ENCODE results near the gene AMY2A.
"Not testable (repeated sequence)": the region's sequence is repeated elsewhere in the genome, so short reads cannot be mapped to it uniquely, and the experiment has no call there.

The AMY2A gene

DNA sequence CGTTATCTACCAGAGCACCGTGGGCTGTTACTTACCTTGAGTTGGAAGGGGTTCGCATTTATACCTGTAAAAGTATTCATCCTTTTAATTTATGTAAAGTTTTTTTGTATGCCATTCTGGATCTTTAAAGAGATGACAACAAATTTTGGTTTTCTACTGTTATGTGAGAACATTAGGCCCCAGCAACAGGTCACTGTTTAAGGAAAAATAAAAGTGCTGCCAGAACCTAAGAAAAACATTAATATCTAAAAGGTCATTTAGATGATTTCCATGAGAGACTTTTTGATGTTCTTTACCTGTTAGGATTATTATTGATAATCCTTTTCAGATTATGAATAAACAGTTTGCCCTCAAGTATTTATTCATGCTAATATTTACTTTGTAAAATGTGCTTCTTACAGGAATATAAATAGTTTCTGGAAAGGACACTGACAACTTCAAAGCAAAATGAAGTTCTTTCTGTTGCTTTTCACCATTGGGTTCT is at the start of gene AMY2A:
Gene AMY2A, plus strand, starts transcription at position 434 of the 484 bp plus-strand sequence. Its CDS starts 14 bp downstream, at position 448.
- H3K4me3 ChIP-seq (ENCODE audit: low read depth, low read length); H3K4me1 ChIP-seq (ENCODE audit: control insufficient read depth, insufficient read depth, low read length); H3K9ac ChIP-seq (ENCODE audit: low read length); H3K36me3 ChIP-seq (ENCODE audit: control insufficient read depth, insufficient read depth, low read length); H3K27me3 ChIP-seq (ENCODE audit: control insufficient read depth, insufficient read depth, low read length); H3K9me3 ChIP-seq (ENCODE audit: control insufficient read depth, insufficient read depth, low read depth, low read length); H3K27ac ChIP-seq (ENCODE audit: low read depth, low read length): not testable (repeated sequence)

- Histone ChIP-seq H3K4me3 (ENCODE audit: low read depth, low read length) (no peak overlapping the region), H3K27ac (ENCODE audit: low read depth, low read length) (no peak overlapping the region), H3K36me3 (ENCODE audit: control insufficient read depth, insufficient read depth, low read length) (no peaks in the 10 kb centered on the region), H3K27me3 (ENCODE audit: control insufficient read depth, insufficient read depth, low read length) (no peaks in the 10 kb centered on the region), H3K9me3 (ENCODE audit: control insufficient read depth, insufficient read depth, low read depth, low read length) (peaks cover 4% of the 10 kb centered on the region; the same call in 1 of the 2 replicates), H3K9ac (ENCODE audit: low read length) (no peak overlapping the region), H3K4me1 (ENCODE audit: control insufficient read depth, insufficient read depth, low read length) (no peaks in the 10 kb centered on the region)
Observed at GRCh38 chr1:103569493-103569892, 47.7 kb upstream of the AMY2A start.

DNA sequence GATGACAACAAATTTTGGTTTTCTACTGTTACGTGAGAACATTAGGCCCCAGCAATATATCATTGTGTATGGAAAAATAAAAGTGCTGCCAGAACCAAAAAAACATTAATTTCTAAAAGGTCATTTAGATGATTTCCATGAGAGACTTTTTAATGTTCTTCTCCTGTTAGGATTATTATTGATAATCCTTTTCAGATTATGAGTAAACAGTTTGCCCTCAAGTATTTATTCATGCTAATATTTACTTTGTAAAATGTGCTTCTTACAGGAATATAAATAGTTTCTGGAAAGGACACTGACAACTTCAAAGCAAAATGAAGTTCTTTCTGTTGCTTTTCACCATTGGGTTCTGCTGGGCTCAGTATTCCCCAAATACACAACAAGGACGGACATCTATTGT is 45.9 kb upstream of the AMY2A start, which contains the start of gene AMY2B:
Gene AMY2B, plus strand, starts transcription at position 301 of the 400 bp plus-strand sequence. Its CDS starts 14 bp downstream, at position 315.
- H3K4me3 ChIP-seq (ENCODE audit: low read depth, low read length); H3K27me3 ChIP-seq (ENCODE audit: control insufficient read depth, insufficient read depth, low read length); H3K4me1 ChIP-seq (ENCODE audit: control insufficient read depth, insufficient read depth, low read length); H3K36me3 ChIP-seq (ENCODE audit: control insufficient read depth, insufficient read depth, low read length); H3K9me3 ChIP-seq (ENCODE audit: control insufficient read depth, insufficient read depth, low read depth, low read length); H3K27ac ChIP-seq (ENCODE audit: low read depth, low read length); H3K9ac ChIP-seq (ENCODE audit: low read length): not testable (repeated sequence)

DNA sequence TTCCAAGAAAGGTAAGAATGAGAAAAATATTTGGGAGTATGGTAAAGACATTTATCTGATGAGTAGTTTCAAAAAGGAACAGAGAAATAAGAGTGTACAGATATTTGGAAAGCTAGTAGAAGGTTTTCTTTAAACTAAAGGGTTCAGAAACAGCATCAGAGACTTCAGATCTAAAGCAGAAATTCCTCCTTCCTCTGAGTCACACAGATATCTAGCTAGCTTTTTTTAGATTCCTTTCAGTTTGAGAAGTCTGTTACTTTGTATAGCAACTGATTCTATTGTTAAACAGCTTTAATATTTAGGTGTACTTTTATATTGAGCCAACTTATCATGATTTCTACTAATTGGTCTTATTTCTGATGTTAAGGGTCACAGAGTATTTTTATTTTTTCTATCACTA is 41.2 kb upstream of the AMY2A start:
- H3K9ac ChIP-seq (ENCODE audit: low read length), result no peak overlapping the region
- no peaks in the 10 kb centered on the region for H3K27me3 ChIP-seq (ENCODE audit: control insufficient read depth, insufficient read depth, low read length)
- no peak overlapping the region for H3K4me3 ChIP-seq (ENCODE audit: low read depth, low read length)
- no peak overlapping the region for H3K27ac ChIP-seq (ENCODE audit: low read depth, low read length)
- H3K4me1 ChIP-seq (ENCODE audit: control insufficient read depth, insufficient read depth, low read length), result no peaks in the 10 kb centered on the region
- H3K9me3 ChIP-seq (ENCODE audit: control insufficient read depth, insufficient read depth, low read depth, low read length), result no peaks in the 10 kb centered on the region
- no peaks in the 10 kb centered on the region for H3K36me3 ChIP-seq (ENCODE audit: control insufficient read depth, insufficient read depth, low read length)

- H3K9ac ChIP-seq (ENCODE audit: low read length); H3K36me3 ChIP-seq (ENCODE audit: control insufficient read depth, insufficient read depth, low read length); H3K9me3 ChIP-seq (ENCODE audit: control insufficient read depth, insufficient read depth, low read depth, low read length); H3K4me3 ChIP-seq (ENCODE audit: low read depth, low read length); H3K4me1 ChIP-seq (ENCODE audit: control insufficient read depth, insufficient read depth, low read length); H3K27me3 ChIP-seq (ENCODE audit: control insufficient read depth, insufficient read depth, low read length); H3K27ac ChIP-seq (ENCODE audit: low read depth, low read length): not testable (repeated sequence)
Observed at GRCh38 chr1:103576784-103577183, 40.4 kb upstream of the AMY2A start.

- no peak overlapping the region for H3K27ac ChIP-seq (ENCODE audit: low read depth, low read length)
- H3K4me3 ChIP-seq (ENCODE audit: low read depth, low read length), result no peak overlapping the region
- no peaks in the 10 kb centered on the region for H3K36me3 ChIP-seq (ENCODE audit: control insufficient read depth, insufficient read depth, low read length)
- no peak overlapping the region for H3K9ac ChIP-seq (ENCODE audit: low read length)
- 0 out of 2 replicates have a peak, but pooled peaks cover under 1% of the 10 kb centered on the region for H3K9me3 ChIP-seq (ENCODE audit: control insufficient read depth, insufficient read depth, low read depth, low read length)
- no peaks in the 10 kb centered on the region for H3K4me1 ChIP-seq (ENCODE audit: control insufficient read depth, insufficient read depth, low read length)
- no peaks in the 10 kb centered on the region for H3K27me3 ChIP-seq (ENCODE audit: control insufficient read depth, insufficient read depth, low read length)
Observed at GRCh38 chr1:103582464-103582863, 34.8 kb upstream of the AMY2A start.

- H3K27ac ChIP-seq (ENCODE audit: low read depth, low read length), result no peak overlapping the region
- peaks cover 15% of the 10 kb centered on the region for H3K9me3 ChIP-seq (ENCODE audit: control insufficient read depth, insufficient read depth, low read depth, low read length)
- no peaks in the 10 kb centered on the region for H3K36me3 ChIP-seq (ENCODE audit: control insufficient read depth, insufficient read depth, low read length)
- no peaks in the 10 kb centered on the region for H3K4me1 ChIP-seq (ENCODE audit: control insufficient read depth, insufficient read depth, low read length)
- H3K4me3 ChIP-seq (ENCODE audit: low read depth, low read length), result no peak overlapping the region
- no peak overlapping the region for H3K9ac ChIP-seq (ENCODE audit: low read length)
- no peaks in the 10 kb centered on the region for H3K27me3 ChIP-seq (ENCODE audit: control insufficient read depth, insufficient read depth, low read length)
Observed at GRCh38 chr1:103583887-103584286, 33.3 kb upstream of the AMY2A start.

DNA sequence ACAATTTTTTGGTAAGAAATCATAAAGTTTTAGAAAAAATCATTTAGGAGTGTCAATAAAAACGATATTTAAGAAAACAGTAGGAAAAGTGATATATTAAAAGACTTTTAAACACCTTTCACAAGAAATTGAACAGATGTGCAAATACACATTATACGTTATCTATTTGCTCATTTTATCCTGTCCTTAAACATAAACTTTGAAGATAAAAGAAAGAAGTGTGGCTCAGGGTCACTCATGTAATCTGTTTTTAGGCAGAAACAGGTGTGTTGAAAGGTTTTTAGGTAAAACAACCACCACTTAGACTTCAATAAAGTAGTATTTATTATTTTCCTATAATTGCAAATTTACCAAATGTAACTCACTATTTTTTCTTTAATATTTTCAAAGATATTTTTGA is 32.7 kb upstream of the AMY2A start:
- Histone ChIP-seq H3K27me3 (ENCODE audit: control insufficient read depth, insufficient read depth, low read length) (no peaks in the 10 kb centered on the region), H3K4me3 (ENCODE audit: low read depth, low read length) (no peak overlapping the region), H3K36me3 (ENCODE audit: control insufficient read depth, insufficient read depth, low read length) (no peaks in the 10 kb centered on the region), H3K9ac (ENCODE audit: low read length) (no peak overlapping the region), H3K9me3 (ENCODE audit: control insufficient read depth, insufficient read depth, low read depth, low read length) (peaks cover 21% of the 10 kb centered on the region), H3K27ac (ENCODE audit: low read depth, low read length) (no peak overlapping the region), H3K4me1 (ENCODE audit: control insufficient read depth, insufficient read depth, low read length) (no peaks in the 10 kb centered on the region)

DNA sequence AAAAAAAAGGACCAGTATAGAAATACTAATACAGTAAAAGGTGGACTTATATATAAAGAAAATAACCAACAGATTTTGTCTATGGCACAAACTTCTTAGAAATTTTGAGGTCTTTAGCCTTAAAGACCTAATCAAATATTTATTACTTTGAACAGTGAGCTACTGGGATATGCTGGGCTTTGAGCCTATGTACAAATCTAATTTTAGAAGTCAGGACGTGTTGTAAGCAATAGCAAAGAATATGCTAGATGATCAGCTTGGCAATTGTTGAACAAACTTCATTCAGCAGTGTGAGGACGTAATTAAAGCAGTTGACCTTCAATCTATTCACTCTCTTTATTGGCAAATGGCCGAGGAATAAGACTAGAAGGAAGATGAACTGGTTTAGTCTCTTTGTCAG is 14.5 kb upstream of the AMY2A start:
- not testable (repeated sequence) for H3K9me3 ChIP-seq (ENCODE audit: control insufficient read depth, insufficient read depth, low read depth, low read length); H3K4me1 ChIP-seq (ENCODE audit: control insufficient read depth, insufficient read depth, low read length); H3K36me3 ChIP-seq (ENCODE audit: control insufficient read depth, insufficient read depth, low read length); H3K9ac ChIP-seq (ENCODE audit: low read length); H3K27me3 ChIP-seq (ENCODE audit: control insufficient read depth, insufficient read depth, low read length); H3K4me3 ChIP-seq (ENCODE audit: low read depth, low read length); H3K27ac ChIP-seq (ENCODE audit: low read depth, low read length)

GRCh38 chr1:103616362-103616761 is 865 bp upstream of the AMY2A start:
- H3K36me3 ChIP-seq (ENCODE audit: control insufficient read depth, insufficient read depth, low read length), result no peaks in the 10 kb centered on the region
- H3K27ac ChIP-seq (ENCODE audit: low read depth, low read length), result no peak overlapping the region
- H3K4me1 ChIP-seq (ENCODE audit: control insufficient read depth, insufficient read depth, low read length), result no peaks in the 10 kb centered on the region
- no peak overlapping the region for H3K9ac ChIP-seq (ENCODE audit: low read length)
- no peaks in the 10 kb centered on the region for H3K9me3 ChIP-seq (ENCODE audit: control insufficient read depth, insufficient read depth, low read depth, low read length)
- H3K4me3 ChIP-seq (ENCODE audit: low read depth, low read length), result no peak overlapping the region
- H3K27me3 ChIP-seq (ENCODE audit: control insufficient read depth, insufficient read depth, low read length), result no peaks in the 10 kb centered on the region

DNA sequence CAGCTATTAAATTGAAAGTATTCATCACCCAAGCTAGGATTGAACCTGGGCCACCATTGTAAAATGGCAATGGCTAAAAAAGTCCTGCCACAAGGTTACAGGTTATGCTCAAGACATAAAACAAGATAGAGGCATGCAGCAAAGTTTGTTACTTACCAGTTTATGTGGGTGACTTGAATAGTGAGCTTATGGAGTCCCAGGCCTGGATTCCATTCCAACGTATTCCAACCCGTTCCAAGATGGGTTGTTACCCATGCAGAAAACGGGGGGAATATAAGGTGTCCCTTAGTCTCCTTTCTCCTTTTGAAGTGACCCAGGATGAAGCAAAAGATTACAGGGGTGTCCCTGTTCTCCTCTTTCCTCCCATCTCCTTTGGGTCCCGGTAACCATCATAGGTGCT is 10.2 kb downstream of the AMY2A start:
- not testable (repeated sequence) for H3K9me3 ChIP-seq (ENCODE audit: control insufficient read depth, insufficient read depth, low read depth, low read length); H3K36me3 ChIP-seq (ENCODE audit: control insufficient read depth, insufficient read depth, low read length); H3K27ac ChIP-seq (ENCODE audit: low read depth, low read length); H3K9ac ChIP-seq (ENCODE audit: low read length); H3K4me3 ChIP-seq (ENCODE audit: low read depth, low read length); H3K27me3 ChIP-seq (ENCODE audit: control insufficient read depth, insufficient read depth, low read length); H3K4me1 ChIP-seq (ENCODE audit: control insufficient read depth, insufficient read depth, low read length)

- H3K27ac ChIP-seq (ENCODE audit: low read depth, low read length); H3K9me3 ChIP-seq (ENCODE audit: control insufficient read depth, insufficient read depth, low read depth, low read length); H3K4me3 ChIP-seq (ENCODE audit: low read depth, low read length); H3K9ac ChIP-seq (ENCODE audit: low read length); H3K27me3 ChIP-seq (ENCODE audit: control insufficient read depth, insufficient read depth, low read length); H3K4me1 ChIP-seq (ENCODE audit: control insufficient read depth, insufficient read depth, low read length); H3K36me3 ChIP-seq (ENCODE audit: control insufficient read depth, insufficient read depth, low read length): not testable (repeated sequence)
Observed at GRCh38 chr1:103641194-103641593, 24.0 kb downstream of the AMY2A start.
